HEK293 (cell line): Measurements from ENCODE around the gene TOP3B.

Experiments used
- BCL11A ChIP-seq: fragments of 450-650 bp; formaldehyde crosslinking; IDR thresholded peaks from 2 replicates; pipeline ENCODE4 v1.5.1; 2016; ENCODE audit warnings: low read depth, missing biosample characterization, missing genetic modification characterization
- ZNF140 ChIP-seq: fragments of 450-650 bp; formaldehyde crosslinking; IDR thresholded peaks from 2 replicates; pipeline ENCODE4 v1.5.1; 2016; ENCODE audit warnings: missing biosample characterization, missing genetic modification characterization
- ZNF791 ChIP-seq: fragments of 450-650 bp; formaldehyde crosslinking; IDR thresholded peaks from 2 replicates; pipeline ENCODE4 v1.5.1; 2016; ENCODE audit warnings: missing biosample characterization, missing genetic modification characterization
- TF ChIP-seq, protein P1 (sequence below): fragments of 450-650 bp; formaldehyde crosslinking; IDR thresholded peaks from 2 replicates; pipeline ENCODE4 v1.5.1; 2016; ENCODE audit warnings: missing biosample characterization, missing genetic modification characterization

DNA sequence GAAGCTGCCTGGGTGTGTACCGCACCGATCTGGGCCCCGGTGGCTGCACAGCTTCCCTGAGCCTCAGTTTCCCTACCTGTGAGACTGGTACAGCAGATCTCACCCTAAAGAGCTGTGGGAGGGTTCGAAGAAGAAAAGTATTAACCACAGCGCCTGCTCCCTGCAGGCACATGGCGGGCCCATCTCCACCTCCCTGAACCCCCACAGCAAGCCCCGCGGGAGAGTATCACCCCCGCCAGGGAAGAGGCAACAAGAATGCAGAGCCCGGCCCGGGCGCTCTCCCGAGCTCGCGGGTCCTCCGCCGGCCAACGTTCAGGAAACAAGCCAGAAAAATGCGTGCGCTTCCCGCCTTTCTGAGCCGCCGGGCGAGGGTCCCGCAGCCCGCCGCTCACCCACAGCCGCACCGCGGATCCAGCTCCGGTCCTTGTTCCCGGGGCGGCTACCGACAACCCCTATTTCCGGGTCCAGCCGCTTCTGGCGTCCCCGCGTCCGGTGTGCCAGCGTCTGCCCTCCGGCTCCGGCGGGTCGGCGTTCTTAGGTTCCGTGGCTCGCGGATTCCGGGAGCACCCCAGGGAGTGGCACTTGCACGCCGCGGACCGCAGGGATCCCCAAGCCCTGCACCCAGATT is at the start of gene TOP3B:
- no peak for TF ChIP-seq ZNF140
- TF ChIP-seq, protein P1, sequence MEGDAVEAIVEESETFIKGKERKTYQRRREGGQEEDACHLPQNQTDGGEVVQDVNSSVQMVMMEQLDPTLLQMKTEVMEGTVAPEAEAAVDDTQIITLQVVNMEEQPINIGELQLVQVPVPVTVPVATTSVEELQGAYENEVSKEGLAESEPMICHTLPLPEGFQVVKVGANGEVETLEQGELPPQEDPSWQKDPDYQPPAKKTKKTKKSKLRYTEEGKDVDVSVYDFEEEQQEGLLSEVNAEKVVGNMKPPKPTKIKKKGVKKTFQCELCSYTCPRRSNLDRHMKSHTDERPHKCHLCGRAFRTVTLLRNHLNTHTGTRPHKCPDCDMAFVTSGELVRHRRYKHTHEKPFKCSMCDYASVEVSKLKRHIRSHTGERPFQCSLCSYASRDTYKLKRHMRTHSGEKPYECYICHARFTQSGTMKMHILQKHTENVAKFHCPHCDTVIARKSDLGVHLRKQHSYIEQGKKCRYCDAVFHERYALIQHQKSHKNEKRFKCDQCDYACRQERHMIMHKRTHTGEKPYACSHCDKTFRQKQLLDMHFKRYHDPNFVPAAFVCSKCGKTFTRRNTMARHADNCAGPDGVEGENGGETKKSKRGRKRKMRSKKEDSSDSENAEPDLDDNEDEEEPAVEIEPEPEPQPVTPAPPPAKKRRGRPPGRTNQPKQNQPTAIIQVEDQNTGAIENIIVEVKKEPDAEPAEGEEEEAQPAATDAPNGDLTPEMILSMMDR (tag by site-specific recombination), result no peak
- TF ChIP-seq ZNF791 (tag by site-specific recombination), result no peak
- TF ChIP-seq BCL11A (tag by site-specific recombination), result no peak
